A673 (cell line): ENCODE data around the gene LCE6A. TPM values are rescaled to one million over a fixed set of nuclear protein-coding genes. Genes with fewer than 3 reads are reported as not detected.

Source experiments
- BruUV-seq: library from RNA; stranded (reverse); fragments of 400-500 nt; replicated peaks from 2 replicates; lab custom pipeline; 2021; lab: Mats Ljungman, UMichigan
- CTCF ChIA-PET: fragments of 300-600 bp; sonication (Branson Sonifier 250); formaldehyde crosslinking; loops from one replicate; lab custom pipeline; 2022; ENCODE audit warnings: antibody characterized with exemption; lab: Charles Lee
- POLR2A ChIA-PET: fragments of 300-600 bp; sonication (Branson Sonifier 250); formaldehyde crosslinking; loops from one replicate; lab custom pipeline; 2022; ENCODE audit warnings: antibody characterized with exemption; ENCODE audit not compliant: low non-redundant PET; lab: Charles Lee
- DNase-seq: peaks from one replicate; pipeline ENCODE4 v3.0.0-alpha.2; 2015; ENCODE audit warnings: low spot score
- H3K27ac ChIP-seq: fragments of 200-600 bp; sonication (generic); 2 replicates; pipeline ENCODE4 v1.5.1; 2016; ENCODE audit warnings: mixed run types, low read depth, mild to moderate bottlenecking, mixed read lengths, antibody characterized with exemption, low read length; ENCODE audit not compliant: poor library complexity, severe bottlenecking
- H3K27me3 ChIP-seq: fragments of 200-600 bp; sonication (generic); replicated peaks from 2 replicates; pipeline ENCODE4 v1.6.1; 2017; ENCODE audit warnings: mixed run types, low read depth, mild to moderate bottlenecking, mixed read lengths, antibody characterized with exemption, low read length; ENCODE audit not compliant: insufficient read depth, poor library complexity
- H3K36me3 ChIP-seq: fragments of 200-600 bp; sonication (generic); 2 replicates; pipeline ENCODE4 v1.6.1; 2016; ENCODE audit warnings: mixed run types, mild to moderate bottlenecking, mixed read lengths, antibody characterized with exemption, low read length; ENCODE audit not compliant: insufficient read depth, poor library complexity, severe bottlenecking
- H3K4me1 ChIP-seq: fragments of 200-600 bp; sonication (generic); 2 replicates; pipeline ENCODE4 v1.6.1; 2017; ENCODE audit warnings: mixed run types, mild to moderate bottlenecking, mixed read lengths, antibody characterized with exemption, low read length; ENCODE audit not compliant: insufficient read depth, poor library complexity, severe bottlenecking
- H3K4me3 ChIP-seq: fragments of 200-600 bp; sonication (generic); 2 replicates; pipeline ENCODE4 v1.5.1; 2016; ENCODE audit warnings: low read depth, mixed run types, mild to moderate bottlenecking, mixed read lengths, low read length; ENCODE audit not compliant: poor library complexity, severe bottlenecking
- H3K9me3 ChIP-seq: fragments of 200-600 bp; sonication (generic); 2 replicates; pipeline ENCODE4 v1.6.1; 2016; ENCODE audit warnings: mixed run types, low read depth, mild to moderate bottlenecking, mixed read lengths, antibody characterized with exemption, low read length; ENCODE audit not compliant: poor library complexity, severe bottlenecking
- EZH2 ChIP-seq: fragments of 200-600 bp; sonication (generic); IDR thresholded peaks from 2 replicates; pipeline ENCODE4 v1.6.1; 2017; ENCODE audit warnings: borderline replicate concordance, low read depth, mild to moderate bottlenecking, mixed read lengths, antibody characterized with exemption, low read length; ENCODE audit not compliant: poor library complexity, severe bottlenecking
- intact Hi-C: fragments of 100-400 bp; cut with micrococcal nuclease; formaldehyde crosslinking; loops from one replicate; pipeline ENCODE4 v1.10.0; 2022; ENCODE audit not compliant: unreplicated experiment
- total RNA-seq: library from RNA; stranded (reverse); gene quantifications from 2 replicates; pipeline ENCODE4 v1.2.3, GENCODE V29; 2021
- TF ChIP-seq, protein P1 (sequence below): fragments of 300-800, 200-600 bp; sonication (generic); conservative IDR thresholded peaks from 2 replicates; pipeline ENCODE4 v1.5.1; 2017; ENCODE audit warnings: low read depth, mild to moderate bottlenecking, antibody characterized with exemption, low read length, moderate library complexity, mixed read lengths

Gene LCE6A
- total RNA-seq, 1 experiment from 2014 or later, result not detected

DNA sequence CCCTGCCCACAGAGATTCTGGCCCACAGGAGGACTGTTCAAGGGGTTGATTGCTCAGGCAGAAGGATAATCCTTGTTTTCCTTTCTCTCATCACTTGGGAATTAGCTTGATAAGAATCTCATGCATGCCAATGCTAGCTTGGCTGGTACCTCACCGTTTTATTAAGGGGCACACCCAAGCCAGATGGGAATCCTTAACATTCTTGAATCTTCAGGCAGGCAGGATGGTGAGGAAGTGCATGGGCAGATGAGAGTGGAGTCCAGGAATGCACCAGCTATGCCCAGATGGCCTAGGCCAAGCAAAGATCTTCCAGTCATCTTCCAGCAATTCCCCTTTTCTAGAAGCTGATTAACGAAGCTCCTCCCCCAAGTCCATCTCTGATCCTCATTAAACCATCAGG, 13.0 kb downstream of the LCE6A start:
- H3K4me1 ChIP-seq, result no peaks in the 10 kb centered on the region
- H3K27me3 ChIP-seq, result no peaks in the 10 kb centered on the region
- intact Hi-C loops, result no loop called here
- ChIA-PET POLR2A (no interaction called here), CTCF (no interaction called here)
- no peak overlapping the region for H3K4me3 ChIP-seq
- H3K36me3 ChIP-seq, result no peaks in the 10 kb centered on the region
- no peaks in the 10 kb centered on the region for H3K9me3 ChIP-seq
- TF ChIP-seq, protein P1, sequence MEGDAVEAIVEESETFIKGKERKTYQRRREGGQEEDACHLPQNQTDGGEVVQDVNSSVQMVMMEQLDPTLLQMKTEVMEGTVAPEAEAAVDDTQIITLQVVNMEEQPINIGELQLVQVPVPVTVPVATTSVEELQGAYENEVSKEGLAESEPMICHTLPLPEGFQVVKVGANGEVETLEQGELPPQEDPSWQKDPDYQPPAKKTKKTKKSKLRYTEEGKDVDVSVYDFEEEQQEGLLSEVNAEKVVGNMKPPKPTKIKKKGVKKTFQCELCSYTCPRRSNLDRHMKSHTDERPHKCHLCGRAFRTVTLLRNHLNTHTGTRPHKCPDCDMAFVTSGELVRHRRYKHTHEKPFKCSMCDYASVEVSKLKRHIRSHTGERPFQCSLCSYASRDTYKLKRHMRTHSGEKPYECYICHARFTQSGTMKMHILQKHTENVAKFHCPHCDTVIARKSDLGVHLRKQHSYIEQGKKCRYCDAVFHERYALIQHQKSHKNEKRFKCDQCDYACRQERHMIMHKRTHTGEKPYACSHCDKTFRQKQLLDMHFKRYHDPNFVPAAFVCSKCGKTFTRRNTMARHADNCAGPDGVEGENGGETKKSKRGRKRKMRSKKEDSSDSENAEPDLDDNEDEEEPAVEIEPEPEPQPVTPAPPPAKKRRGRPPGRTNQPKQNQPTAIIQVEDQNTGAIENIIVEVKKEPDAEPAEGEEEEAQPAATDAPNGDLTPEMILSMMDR, result no peak
- TF ChIP-seq EZH2, result no peak
- no peak overlapping the region for H3K27ac ChIP-seq
- no peak for DNase-seq
- no TSS peak for BruUV-seq

DNA sequence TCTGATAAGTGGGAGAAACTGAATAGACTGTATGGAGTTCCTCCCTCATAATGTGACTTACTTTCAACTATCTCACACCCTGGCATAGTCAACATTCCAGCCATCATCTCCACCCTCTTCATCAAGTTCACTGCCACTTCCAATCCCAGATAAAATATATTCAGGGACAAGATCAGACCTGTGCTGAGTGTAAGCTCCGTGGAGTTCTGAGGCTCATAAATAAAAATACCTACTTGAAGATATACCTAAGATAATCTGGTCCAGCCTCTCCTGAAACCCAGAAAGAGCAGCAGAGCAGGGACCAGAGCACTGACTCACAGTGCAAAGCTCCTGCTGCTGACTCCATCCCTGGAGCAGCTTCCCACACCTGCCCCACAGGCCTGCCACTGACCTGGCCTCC, 15.4 kb downstream of the LCE6A start:
- no TSS peak for BruUV-seq
- CTCF ChIA-PET, result no interaction called here

DNA sequence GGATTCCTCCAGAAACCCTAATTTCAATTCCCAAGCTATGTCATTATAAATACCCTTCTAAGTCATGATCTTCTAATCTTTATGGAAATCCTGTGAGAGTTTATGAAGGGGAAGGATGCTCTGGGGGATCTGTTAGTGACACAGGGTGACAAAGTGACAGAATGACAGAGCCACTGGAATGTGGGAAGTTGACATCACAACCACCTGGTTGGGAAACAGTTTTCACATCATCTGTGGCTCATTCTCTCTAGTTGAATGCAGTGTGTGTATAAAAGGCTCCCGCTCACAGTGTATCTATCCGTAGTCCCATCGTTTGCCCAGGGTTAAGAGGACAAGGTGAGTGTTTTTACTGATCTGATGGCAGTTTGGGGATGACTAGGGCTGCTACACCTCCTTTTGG, 17.0 kb downstream of the LCE6A start, which contains the start of gene LCE7A:
Gene LCE7A, plus strand, starts transcription at position 301 of the 400 bp plus-strand sequence. CDS start 702 bp downstream, outside the sequence.
- DNase-seq, result no peak
- intact Hi-C loops, result no loop called here
- no peaks in the 10 kb centered on the region for H3K36me3 ChIP-seq
- no peak within 1 kb of the TSS for H3K27ac ChIP-seq
- no peaks in the 10 kb centered on the region for H3K27me3 ChIP-seq
- BruUV-seq, result no TSS peak
- no peaks in the 10 kb centered on the region for H3K9me3 ChIP-seq
- TF ChIP-seq EZH2, result no peak
- TF ChIP-seq, protein P1, result no peak
- no peaks in the 10 kb centered on the region for H3K4me1 ChIP-seq
- no peak within 1 kb of the TSS for H3K4me3 ChIP-seq
- ChIA-PET POLR2A (no interaction called here), CTCF (no interaction called here)

More for the DNA sequence above, 15.4 kb downstream of the LCE6A start:
- H3K9me3 ChIP-seq, result no peaks in the 10 kb centered on the region
- POLR2A ChIA-PET, result no interaction called here
- H3K27me3 ChIP-seq, result no peaks in the 10 kb centered on the region
- intact Hi-C loops, result no loop called here
- no peaks in the 10 kb centered on the region for H3K4me1 ChIP-seq
- no peak for DNase-seq
- H3K27ac ChIP-seq, result no peak overlapping the region
- TF ChIP-seq, protein P1, result no peak
- TF ChIP-seq EZH2, result no peak
- H3K4me3 ChIP-seq, result no peak overlapping the region
- no peaks in the 10 kb centered on the region for H3K36me3 ChIP-seq
